HEK293T (cell line): ENCODE data around the gene RPS21.

ENCODE experiments used
- BHLHE40 ChIP-seq: fragments of 450-650 bp; IDR thresholded peaks from 2 replicates; pipeline ENCODE4 v1.6.1; 2016; ENCODE audit warnings: mild to moderate bottlenecking, moderate library complexity, borderline replicate concordance
- SP1 ChIP-seq: fragments of 450-650 bp; IDR thresholded peaks from 2 replicates; pipeline ENCODE4 v1.6.1; 2017

GRCh38 chr20:62436692-62437091 is 49.8 kb downstream of the RPS21 start:
- TF ChIP-seq SP1 (no peak), BHLHE40 (no peak)
